Measurements from ENCODE around the gene NEIL1. TPM values are rescaled to one million over a fixed set of nuclear protein-coding genes. Genes with fewer than 3 reads are reported as not detected.
"Not testable (repeated sequence)": the region's sequence is repeated elsewhere in the genome, so short reads cannot be mapped to it uniquely, and the experiment has no call there.

Gene NEIL1
- total and polyA plus RNA-seq, 2 experiments from 2014 or later, result 42.2 to 71.2 TPM

GRCh38 chr15:75329571-75329970 is 17.3 kb upstream of the NEIL1 start:
- H3K27me3 ChIP-seq, result no peaks in the 10 kb centered on the region
- H3K27ac ChIP-seq, result no peak overlapping the region
- H3K36me3 ChIP-seq, result no peaks in the 10 kb centered on the region
- TF ChIP-seq, protein P1, sequence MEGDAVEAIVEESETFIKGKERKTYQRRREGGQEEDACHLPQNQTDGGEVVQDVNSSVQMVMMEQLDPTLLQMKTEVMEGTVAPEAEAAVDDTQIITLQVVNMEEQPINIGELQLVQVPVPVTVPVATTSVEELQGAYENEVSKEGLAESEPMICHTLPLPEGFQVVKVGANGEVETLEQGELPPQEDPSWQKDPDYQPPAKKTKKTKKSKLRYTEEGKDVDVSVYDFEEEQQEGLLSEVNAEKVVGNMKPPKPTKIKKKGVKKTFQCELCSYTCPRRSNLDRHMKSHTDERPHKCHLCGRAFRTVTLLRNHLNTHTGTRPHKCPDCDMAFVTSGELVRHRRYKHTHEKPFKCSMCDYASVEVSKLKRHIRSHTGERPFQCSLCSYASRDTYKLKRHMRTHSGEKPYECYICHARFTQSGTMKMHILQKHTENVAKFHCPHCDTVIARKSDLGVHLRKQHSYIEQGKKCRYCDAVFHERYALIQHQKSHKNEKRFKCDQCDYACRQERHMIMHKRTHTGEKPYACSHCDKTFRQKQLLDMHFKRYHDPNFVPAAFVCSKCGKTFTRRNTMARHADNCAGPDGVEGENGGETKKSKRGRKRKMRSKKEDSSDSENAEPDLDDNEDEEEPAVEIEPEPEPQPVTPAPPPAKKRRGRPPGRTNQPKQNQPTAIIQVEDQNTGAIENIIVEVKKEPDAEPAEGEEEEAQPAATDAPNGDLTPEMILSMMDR (IDR thresholded peaks at IDR 0.05; ENCODE audit: low read depth, low read length), result no peak
- H3K9me3 ChIP-seq (ENCODE audit: low read depth), result no peaks in the 10 kb centered on the region
- no peak for DNase-seq (ENCODE audit: low read depth in 1 of 2, low spot score in 1 of 2)
- no peaks in the 10 kb centered on the region for H3K4me1 ChIP-seq (ENCODE audit: low read depth)
- no peak overlapping the region for H3K4me3 ChIP-seq

GRCh38 chr15:75332093-75332492 is 14.7 kb upstream of the NEIL1 start:
- not testable (repeated sequence) for H3K4me1 ChIP-seq (ENCODE audit: low read depth); H3K27me3 ChIP-seq; H3K36me3 ChIP-seq; H3K27ac ChIP-seq; H3K9me3 ChIP-seq (ENCODE audit: low read depth); DNase-seq (ENCODE audit: low read depth in 1 of 2, low spot score in 1 of 2); H3K4me3 ChIP-seq

DNA sequence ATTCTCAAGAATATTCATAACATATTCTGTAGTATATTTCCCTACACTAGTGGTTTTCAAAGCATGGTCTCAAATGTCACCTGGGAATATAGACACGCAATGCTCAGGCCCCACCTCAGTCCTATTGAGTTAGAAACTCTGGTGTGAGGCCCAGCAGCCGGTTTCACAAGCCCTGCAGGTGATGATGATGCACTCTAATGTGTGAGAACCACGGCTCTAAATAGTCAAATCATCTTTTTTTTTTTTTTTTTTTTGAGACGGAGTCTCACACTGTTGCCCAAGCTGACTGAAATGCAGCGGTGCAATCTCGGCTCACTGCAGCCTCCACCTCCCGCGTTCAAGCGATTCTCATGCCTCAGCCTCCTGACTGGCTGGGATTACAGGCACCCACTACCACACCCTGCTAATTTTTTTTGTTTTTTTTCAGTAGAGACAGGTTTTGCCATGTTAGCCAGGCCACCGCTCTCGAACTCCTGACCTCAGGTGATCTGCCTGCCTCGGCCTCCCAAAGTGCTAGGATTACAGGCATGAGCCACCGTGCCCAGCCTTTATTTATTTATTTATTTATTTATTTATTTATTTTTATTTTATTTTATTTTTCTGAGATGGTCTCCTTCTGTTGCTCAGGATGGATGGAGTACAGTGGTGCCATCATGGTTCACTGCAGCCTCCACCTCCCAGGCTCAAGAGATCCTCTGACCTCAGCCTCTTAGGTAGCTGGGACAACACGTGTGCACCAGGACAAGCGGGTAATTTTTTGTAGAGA is 13.0 kb upstream of the NEIL1 start:
- H3K4me3 ChIP-seq; H3K27ac ChIP-seq; H3K27me3 ChIP-seq; H3K4me1 ChIP-seq (ENCODE audit: low read depth); H3K36me3 ChIP-seq; H3K9me3 ChIP-seq (ENCODE audit: low read depth); DNase-seq (ENCODE audit: low read depth in 1 of 2, low spot score in 1 of 2): not testable (repeated sequence)

DNA sequence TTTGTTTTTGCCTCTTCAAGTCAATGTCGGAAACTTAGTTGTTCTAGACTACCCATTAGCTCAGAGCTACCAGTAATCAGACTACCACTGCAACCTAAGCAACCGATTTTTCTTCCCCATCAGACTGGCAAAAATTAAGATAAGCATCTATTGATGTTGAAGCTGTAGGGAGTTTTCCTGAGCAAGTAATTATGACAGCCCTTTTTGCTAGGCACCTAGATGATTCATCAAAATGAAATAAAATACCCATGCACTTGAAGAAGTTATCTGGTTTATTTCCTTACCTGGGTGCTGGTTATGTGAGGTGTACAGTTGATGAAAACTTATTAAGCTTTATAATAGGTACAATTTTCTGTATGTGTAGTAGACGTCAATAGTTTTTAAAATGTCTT is 11.5 kb upstream of the NEIL1 start:
- no peak for DNase-seq (ENCODE audit: low read depth in 1 of 2, low spot score in 1 of 2)
- Histone ChIP-seq H3K36me3 (no peaks in the 10 kb centered on the region), H3K27ac (no peak overlapping the region), H3K4me1 (ENCODE audit: low read depth) (no peaks in the 10 kb centered on the region), H3K27me3 (no peaks in the 10 kb centered on the region), H3K9me3 (ENCODE audit: low read depth) (no peaks in the 10 kb centered on the region), H3K4me3 (peak overlapping the region; percentile 88)
- TF ChIP-seq, protein P1 (IDR thresholded peaks at IDR 0.05; ENCODE audit: low read depth, low read length), result no peak

GRCh38 chr15:75335705-75336355 is 11.0 kb upstream of the NEIL1 start, which contains the start of gene COMMD4:
Gene COMMD4, plus strand, starts transcription at chr15:75336063. Its CDS starts 27 bp downstream, at chr15:75336090.
- H3K4me3 ChIP-seq, result peak within 1 kb of the TSS; percentile 88
- H3K36me3 ChIP-seq, result no peaks in the 10 kb centered on the region
- peak within 1 kb of the TSS; percentile 49 for H3K27ac ChIP-seq
- H3K9me3 ChIP-seq (ENCODE audit: low read depth), result no peaks in the 10 kb centered on the region
- DNase-seq (ENCODE audit: low read depth in 1 of 2, low spot score in 1 of 2), result peak; percentile 96 to 97
- no peaks in the 10 kb centered on the region for H3K4me1 ChIP-seq (ENCODE audit: low read depth)
- no peaks in the 10 kb centered on the region for H3K27me3 ChIP-seq
- TF ChIP-seq, protein P1 (IDR thresholded peaks at IDR 0.05; ENCODE audit: low read depth, low read length), result no peak

- no peaks in the 10 kb centered on the region for H3K27me3 ChIP-seq
- H3K9me3 ChIP-seq (ENCODE audit: low read depth), result no peaks in the 10 kb centered on the region
- TF ChIP-seq, protein P1 (IDR thresholded peaks at IDR 0.05; ENCODE audit: low read depth, low read length), result no peak
- no peak for DNase-seq (ENCODE audit: low read depth in 1 of 2, low spot score in 1 of 2)
- H3K36me3 ChIP-seq, result no peaks in the 10 kb centered on the region
- H3K4me3 ChIP-seq, result no peak overlapping the region
- no peak overlapping the region for H3K27ac ChIP-seq
- no peaks in the 10 kb centered on the region for H3K4me1 ChIP-seq (ENCODE audit: low read depth)
These were observed 8.1 kb upstream of the NEIL1 start for GRCh38 chr15:75338661-75339240.

Measured in cardiac muscle cell (in vitro differentiated cells and primary cell).